ENCODE measurements around the gene MYO18A.

The MYO18A gene

GRCh38 chr17:29045026-29045425, 135.2 kb downstream of the MYO18A start:
- DNase-seq, result no peak

DNA sequence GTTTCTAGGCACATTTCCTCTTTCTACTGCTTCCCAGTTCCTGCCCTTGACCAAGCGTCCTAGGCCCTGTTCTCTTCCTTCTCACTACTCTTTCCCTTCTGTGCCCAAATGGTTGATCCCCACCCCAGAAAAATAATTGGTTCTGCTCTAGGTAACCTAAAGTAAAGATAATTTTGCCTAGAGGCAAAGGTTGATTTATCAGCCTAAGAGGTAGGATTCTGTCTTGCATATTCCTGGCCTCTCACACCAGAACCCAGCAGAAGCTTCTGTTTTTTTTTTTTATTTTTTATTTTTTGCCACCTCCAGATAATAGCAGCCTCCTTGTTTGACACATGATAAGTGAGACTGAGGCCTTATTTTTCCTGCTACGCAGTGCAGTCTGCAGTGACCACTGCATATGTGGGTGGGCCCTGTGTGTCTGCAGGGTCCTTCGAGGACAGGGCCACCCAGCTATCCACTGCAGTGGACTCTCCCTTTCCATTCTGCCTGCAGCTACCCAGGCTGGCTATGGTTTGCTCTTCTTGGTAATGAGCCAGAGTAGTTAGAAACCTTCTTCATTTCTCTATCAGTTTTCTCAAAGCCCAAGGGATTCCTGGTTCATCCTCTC, 136.6 kb downstream of the MYO18A start:
- no peak for DNase-seq

DNA sequence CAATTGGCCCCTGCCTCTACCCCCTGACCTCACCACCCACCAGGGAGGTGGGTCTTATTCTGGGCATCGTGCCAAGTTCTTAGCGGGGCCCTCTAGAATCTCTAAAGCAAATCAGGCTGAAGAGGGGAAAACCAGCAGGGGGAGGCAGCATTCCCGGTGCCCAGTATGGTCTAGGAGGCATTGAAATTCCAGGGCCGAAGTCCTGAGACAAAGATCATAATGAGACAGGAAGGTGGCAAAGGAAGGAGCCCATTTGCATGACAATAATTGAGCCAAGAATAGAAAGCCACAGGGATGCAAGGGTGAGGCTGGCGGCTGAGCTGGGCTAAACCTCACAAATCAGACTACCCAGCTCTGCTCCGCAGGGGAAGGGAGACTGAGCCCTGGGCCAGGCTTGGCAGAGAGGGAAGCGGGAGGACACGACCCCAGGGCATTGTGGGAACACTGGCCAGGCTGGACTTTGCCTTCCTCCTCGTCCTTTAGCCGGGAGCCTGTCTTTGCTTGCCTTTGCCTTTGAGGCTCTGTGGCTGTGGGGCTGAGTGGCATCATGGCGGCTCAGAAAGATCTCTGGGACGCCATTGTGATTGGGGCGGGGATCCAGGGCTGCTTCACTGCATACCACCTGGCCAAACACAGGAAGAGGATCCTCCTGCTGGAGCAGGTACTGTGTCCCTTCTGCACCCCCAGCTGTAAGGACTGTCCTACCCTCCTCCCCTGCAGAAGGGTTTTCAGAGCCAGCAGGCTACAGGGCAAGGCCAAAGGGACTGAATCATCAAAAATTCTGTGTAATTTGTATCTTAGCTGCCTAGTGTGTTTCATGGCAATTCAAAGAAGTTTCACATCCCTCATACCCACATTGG, 137.3 kb downstream of the MYO18A start, which contains the start of gene PIPOX:
PIPOX (plus strand) TSS at position 463 of the 860 bp plus-strand sequence; CDS start at position 548, 85 bp downstream.
- DNase-seq, result peak; percentile 98

DNA sequence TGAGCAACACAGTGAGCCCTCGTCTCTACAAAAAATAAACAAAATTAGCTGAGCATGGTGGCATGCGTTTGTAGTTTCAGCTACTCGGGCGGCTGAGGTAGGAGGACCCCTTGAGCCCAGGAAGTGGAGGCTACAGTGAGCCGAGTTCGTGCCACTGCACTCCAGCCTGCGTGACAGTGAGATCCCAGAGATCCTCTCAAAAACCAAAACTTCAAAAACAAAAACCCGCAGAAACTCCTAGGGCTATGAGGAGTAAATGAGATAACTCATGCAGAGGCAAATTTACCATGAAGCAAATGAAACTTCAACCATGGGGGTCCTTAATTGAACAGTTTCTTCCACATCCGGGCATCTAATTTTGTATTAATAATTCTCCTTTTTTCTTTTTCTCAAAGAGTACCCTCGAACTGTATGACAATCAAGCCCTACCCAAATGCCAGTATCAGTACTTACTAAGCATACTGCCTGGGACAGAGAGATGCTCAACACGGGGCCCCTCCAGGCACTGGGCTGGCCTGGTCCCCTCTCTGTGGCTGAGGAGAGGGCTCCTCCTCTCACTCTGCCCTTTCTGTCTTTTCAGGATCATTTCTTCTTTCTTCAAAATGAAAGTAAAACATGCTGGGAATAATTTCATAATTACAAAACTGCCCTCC, 138.0 kb downstream of the MYO18A start:
- DNase-seq, result no peak

GRCh38 chr17:29041571-29041970, 138.6 kb downstream of the MYO18A start:
- no peak for DNase-seq

DNA sequence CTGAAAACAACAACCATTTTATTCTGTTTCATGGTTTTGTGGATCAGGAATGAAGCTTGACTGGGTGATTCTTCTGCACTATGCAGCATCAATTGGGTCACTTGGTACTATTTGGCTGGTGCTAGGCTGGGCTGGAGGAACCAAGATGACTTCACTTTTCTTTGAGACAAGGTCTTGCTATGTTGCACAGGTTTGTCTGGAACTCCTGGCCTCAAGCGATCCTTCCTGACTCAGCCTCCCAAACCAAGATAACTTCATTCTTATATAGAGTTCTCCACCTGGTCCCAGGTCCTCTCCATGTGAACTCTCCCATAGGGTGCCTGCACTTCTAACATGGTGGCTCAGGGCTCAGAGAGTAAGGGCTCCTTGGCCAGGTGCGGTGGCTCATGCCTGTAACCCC, 139.1 kb downstream of the MYO18A start:
- no peak for DNase-seq

DNA sequence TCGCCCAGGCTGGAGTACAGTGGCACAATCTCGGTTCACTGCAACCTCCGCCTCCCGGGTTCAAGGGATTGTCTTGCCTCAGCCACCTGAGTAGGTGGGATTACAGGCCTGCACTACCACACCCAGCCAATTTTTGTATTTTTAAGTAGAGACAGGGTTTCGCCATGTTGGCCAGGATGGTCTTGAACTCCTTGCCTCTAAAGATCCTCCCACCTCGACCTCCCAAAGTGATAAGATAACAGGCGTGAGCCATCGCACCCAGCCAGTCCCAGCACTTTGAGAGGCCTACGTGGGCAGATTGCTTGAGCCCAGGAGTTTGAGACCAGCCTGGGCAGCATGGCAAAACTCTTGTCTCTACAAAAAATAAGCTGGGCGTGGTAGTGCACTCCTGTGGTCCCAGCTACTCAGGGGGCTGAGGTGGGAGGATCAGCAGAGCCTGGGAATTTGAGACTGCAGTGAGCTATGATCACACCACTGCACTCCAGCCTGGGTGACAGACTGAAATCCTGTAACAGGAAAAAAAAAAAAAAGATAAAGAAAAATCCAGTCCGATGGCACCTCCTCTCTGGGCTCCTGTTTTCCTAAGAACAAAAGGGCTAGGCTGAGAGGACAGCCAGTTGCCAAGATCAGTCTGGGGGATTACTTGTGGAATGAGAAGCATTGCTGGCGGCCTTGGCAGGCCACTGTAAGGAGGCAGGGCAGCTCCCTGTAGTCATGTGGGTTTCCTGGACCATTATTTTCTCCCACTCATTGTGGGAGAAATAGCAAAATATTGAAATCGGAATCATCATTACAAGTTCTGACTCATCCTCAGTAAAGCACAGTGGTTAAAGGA, 140.2 kb downstream of the MYO18A start:
- no peak for DNase-seq

DNA sequence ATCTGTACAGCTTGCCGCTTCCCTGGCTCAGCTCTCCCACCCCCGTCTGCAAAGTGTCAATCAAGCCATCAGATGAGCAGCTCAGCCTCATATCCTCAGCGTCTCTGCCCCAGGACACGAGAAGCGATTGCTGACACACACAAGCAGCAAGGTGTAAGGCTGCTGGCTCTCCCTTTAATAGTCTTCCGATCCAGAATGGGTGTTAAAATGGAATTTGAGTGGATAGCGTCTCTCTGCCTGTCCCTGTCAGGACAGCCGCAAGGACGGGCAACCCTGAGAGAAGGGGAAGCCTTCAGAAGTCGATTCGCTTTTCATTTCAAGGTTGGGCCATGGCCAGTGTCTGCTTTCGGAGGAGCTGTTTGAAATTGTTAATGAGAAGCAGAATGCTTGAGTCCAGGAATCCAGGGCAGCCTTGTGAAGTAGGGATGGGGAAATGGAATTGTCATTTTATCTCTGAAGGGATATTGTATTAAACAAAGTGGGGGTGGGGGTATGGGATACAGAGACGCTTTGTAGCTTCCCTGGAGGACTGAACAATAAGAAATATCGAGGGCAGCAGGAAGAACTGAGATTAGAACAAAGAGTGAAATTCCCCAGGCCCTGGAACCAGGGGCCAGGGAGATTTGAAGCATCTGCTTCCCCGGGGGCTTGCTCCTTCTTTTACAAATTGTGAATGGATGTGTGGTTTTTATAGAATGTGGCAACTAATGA, 142.0 kb downstream of the MYO18A start:
- no peak for DNase-seq

- no peak for DNase-seq
These were observed 142.5 kb downstream of the MYO18A start for GRCh38 chr17:29037739-29038084.

DNA sequence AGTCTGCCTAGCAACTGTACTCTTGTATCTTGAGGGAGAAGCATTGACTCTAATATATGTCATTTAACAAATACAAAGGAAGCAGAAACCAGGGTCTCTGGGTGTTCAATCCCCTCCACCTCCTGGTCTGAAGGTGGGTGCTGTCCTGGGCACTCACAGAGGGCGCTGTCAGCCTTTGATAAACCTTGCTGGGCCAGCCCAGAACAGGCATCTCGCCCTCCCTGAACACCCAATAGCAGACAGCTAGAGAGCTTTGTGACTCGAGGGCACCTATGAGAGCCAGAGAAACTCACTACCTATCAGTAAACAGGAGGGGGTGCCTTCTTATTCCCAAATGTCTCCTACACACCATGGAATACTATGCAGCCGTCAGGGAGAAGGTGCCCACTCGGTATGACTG, 143.6 kb downstream of the MYO18A start:
- no peak for DNase-seq

- no peak for DNase-seq
These were observed 145.7 kb downstream of the MYO18A start for GRCh38 chr17:29034510-29034909.

GRCh38 chr17:29032857-29033197, 147.4 kb downstream of the MYO18A start:
- no peak for DNase-seq

GRCh38 chr17:29032013-29032856, 148.0 kb downstream of the MYO18A start:
- no peak for DNase-seq

- DNase-seq, result no peak
These were observed 148.7 kb downstream of the MYO18A start for GRCh38 chr17:29031488-29031887.

DNA sequence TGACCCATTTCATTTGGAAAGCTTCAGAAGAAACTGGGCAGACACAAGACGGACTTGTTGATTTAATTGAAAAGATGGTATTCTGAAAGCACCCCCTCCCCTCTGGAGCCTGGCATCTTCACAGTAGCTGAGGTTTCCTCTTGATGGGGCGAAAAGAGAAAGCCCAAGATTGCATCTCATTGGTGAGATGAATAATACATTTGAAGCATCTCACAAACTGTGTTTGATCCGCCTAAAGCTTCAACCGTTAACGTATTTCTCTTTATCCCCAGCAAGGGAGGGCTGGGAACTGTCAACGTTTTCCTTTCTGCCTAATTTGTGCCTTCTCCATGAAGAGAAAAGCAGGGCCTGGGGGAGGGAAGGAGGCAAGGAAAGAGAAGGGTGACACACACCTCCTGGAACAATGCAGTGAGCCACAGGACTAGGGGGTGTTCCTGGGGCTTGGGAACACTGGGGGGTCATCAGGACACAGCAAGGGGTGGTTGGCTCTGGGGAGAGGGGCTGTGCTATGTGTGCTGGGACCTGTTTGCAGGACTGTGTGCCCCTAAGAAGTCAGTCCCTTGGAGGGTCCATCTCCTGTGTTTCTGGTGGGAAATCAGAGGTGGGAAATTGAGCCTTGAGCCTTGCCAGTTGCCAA, 155.8 kb downstream of the MYO18A start:
- no peak for DNase-seq

DNA sequence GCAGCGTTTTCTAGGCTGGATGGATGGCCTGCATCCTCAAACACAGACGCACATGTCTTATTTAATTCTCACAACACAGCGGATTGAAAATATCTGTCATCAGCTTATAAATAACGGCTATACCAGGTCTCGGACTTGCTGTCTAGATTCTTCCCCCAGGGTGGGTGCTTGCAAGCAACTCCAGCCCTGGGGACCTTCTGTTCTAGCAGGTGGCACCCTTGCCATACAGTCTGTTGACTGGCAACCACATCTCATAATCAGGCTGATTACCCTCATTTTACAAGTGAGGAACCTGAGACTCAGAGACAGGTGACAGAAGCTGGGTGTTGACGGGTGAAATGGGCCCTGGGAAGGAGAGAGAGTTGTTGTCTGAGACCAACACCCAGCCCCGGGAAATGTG, 158.1 kb downstream of the MYO18A start:
- no peak for DNase-seq

DNA sequence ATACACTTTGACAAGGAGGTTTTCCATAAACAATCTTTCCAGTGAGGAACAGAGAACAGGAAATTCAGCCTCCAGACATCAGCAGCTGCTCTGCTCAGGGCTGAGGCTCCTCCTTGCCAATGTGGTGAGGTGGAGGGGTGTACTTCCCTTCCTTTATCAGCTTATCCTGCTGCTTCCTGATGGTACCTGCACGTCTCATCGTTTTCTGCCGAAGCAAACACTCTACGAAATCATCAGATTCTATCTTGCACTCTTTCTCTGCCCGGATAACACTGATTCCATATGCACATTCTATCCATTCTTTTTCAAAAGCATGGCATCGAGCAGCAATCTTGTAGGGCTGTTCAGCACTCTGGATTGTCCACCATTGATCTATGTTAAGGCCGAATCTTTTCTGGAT, 159.0 kb downstream of the MYO18A start:
- DNase-seq, result no peak
